GM23338 (cell line): Measurements from ENCODE around the gene CAPN8.

ENCODE experiments used
- CREB1 ChIP-seq: fragments of 250-450 bp; sonication (Bioruptor Pico); IDR thresholded peaks from 2 replicates; pipeline ENCODE4 v1.5.0; 2020; ENCODE audit warnings: low read depth, mild to moderate bottlenecking, moderate library complexity
- CTCF ChIP-seq, 2 experiments: fragments of 200-600 bp in 1 of 2; sonication (generic) in 1 of 2; conservative IDR thresholded peaks; 2 replicates each; pipeline versions ENCODE4 v1.5.1 to v1.6.1; 2016 to 2017; ENCODE audit warnings: antibody characterized with exemption in 2 of 2, low read depth in 2 of 2, mild to moderate bottlenecking in 2 of 2, moderate library complexity in 1 of 2
- ETS1 ChIP-seq: IDR thresholded peaks from 2 replicates; pipeline ENCODE4 v1.6.1; 2016; ENCODE audit warnings: antibody characterized with exemption
- EZH2 ChIP-seq: fragments of 200-600 bp; sonication (generic); IDR thresholded peaks from one replicate; pipeline ENCODE4 v1.8.0; 2017; ENCODE audit warnings: antibody characterized with exemption, mild to moderate bottlenecking, low read depth; ENCODE audit not compliant: unreplicated experiment
- EZH2phosphoT487 ChIP-seq: fragments of 200-600 bp; sonication (generic); IDR thresholded peaks from one replicate; pipeline ENCODE4 v1.8.1; 2018; ENCODE audit warnings: antibody characterized with exemption; ENCODE audit not compliant: unreplicated experiment
- JUNB ChIP-seq: IDR thresholded peaks from one replicate; pipeline ENCODE4 v1.6.1; 2016; ENCODE audit warnings: antibody characterized with exemption; ENCODE audit not compliant: unreplicated experiment
- NANOG ChIP-seq: IDR thresholded peaks from 2 replicates; pipeline ENCODE4 v1.6.1; 2016; ENCODE audit warnings: antibody characterized with exemption, borderline replicate concordance
- POLR2AphosphoS5 ChIP-seq: IDR thresholded peaks from 2 replicates; pipeline ENCODE4 v1.6.1; 2016; ENCODE audit warnings: antibody characterized with exemption, low read depth
- REST ChIP-seq: IDR thresholded peaks from one replicate; pipeline ENCODE4 v1.6.1; 2018; ENCODE audit warnings: antibody characterized with exemption; ENCODE audit not compliant: unreplicated experiment
- ZNF114 ChIP-seq: fragments of 250-450 bp; sonication (Bioruptor Pico); IDR thresholded peaks from 2 replicates; pipeline ENCODE4 v1.5.0; 2020; ENCODE audit warnings: mild to moderate bottlenecking, moderate library complexity
- ZNF331 ChIP-seq: fragments of 250-450 bp; sonication (Bioruptor Pico); IDR thresholded peaks from 2 replicates; pipeline ENCODE4 v1.5.0; 2020; ENCODE audit warnings: low read depth, mild to moderate bottlenecking, moderate library complexity

GRCh38 chr1:223659711-223660110 is 5.8 kb downstream of the CAPN8 start:
- TF ChIP-seq CTCF (conservative IDR thresholded peaks at IDR 0.05; ENCODE audit: low read depth in 2 of 2) = no peak
- no peak for TF ChIP-seq EZH2
- no peak for TF ChIP-seq EZH2phosphoT487
- TF ChIP-seq JUNB = no peak
- TF ChIP-seq POLR2AphosphoS5 = no peak
- no peak for TF ChIP-seq REST
- TF ChIP-seq CREB1 = no peak
- no peak for TF ChIP-seq ZNF331
- no peak for TF ChIP-seq ZNF114
- no peak for TF ChIP-seq ETS1
- TF ChIP-seq NANOG = no peak
